Gastrocnemius medialis (tissue), 4 donors: ENCODE data around the gene DDR2. TPM values are rescaled to one million over a fixed set of nuclear protein-coding genes. Genes with fewer than 3 reads are reported as not detected.

Source experiments
- ATAC-seq, 2 donors: fragments of 150-250 bp; one replicate each; pipeline ENCODE4 v1.9.1; 2016
- DNase-seq, 2 donors: peaks; one replicate each; pipeline ENCODE4 v3.0.0-alpha.2; 2019
- H3K27ac ChIP-seq, 4 donors: fragments of 200-600 bp; sonication (generic); 1 replicate in 1 of 4; 2 replicates in 3 of 4; pipeline ENCODE4 v1.5.1; 2016 to 2018; ENCODE audit warnings: mild to moderate bottlenecking in 2 of 4, moderate library complexity in 1 of 4
- H3K27me3 ChIP-seq, 3 donors: fragments of 200-600 bp; sonication (generic) in 2 of 3; 1 replicate in 1 of 3; 2 replicates in 2 of 3; pipeline versions ENCODE4 v1.5.1 to v1.6.0; 2016 to 2019; ENCODE audit warnings: mild to moderate bottlenecking in 1 of 3, moderate library complexity in 1 of 3
- H3K36me3 ChIP-seq, 2 donors: fragments of 200-600 bp; sonication (generic) in 1 of 2; one replicate each; pipeline ENCODE4 v1.5.1; 2017 to 2018
- H3K4me1 ChIP-seq, 2 donors: fragments of 200-600 bp; sonication (generic) in 1 of 2; one replicate each; pipeline ENCODE4 v1.5.1; 2016 to 2017; ENCODE audit warnings: mild to moderate bottlenecking in 2 of 2
- H3K4me3 ChIP-seq, 4 donors: fragments of 200-600 bp; sonication (generic) in 3 of 4; 1 replicate in 1 of 4; 2 replicates in 3 of 4; pipeline ENCODE4 v1.5.1; 2016 to 2019; ENCODE audit warnings: mild to moderate bottlenecking in 2 of 4
- H3K9me3 ChIP-seq, 3 donors: fragments of 200-600 bp; sonication (generic) in 2 of 3; 1 replicate in 1 of 3; 2 replicates in 2 of 3; pipeline ENCODE4 v1.5.1; 2016 to 2019
- POLR2A ChIP-seq, 2 donors: fragments of 450-650 bp; IDR thresholded peaks; one replicate each; pipeline ENCODE4 v1.6.1; 2017; ENCODE audit warnings: antibody characterized with exemption in 2 of 2, mild to moderate bottlenecking in 2 of 2, moderate library complexity in 2 of 2
- in situ Hi-C, 4 donors: fragments of 200-750 bp; cut with MboI; loops; one replicate each; pipeline versions ENCODE4 v1.15.0 to v1.8.0; 2017; ENCODE audit warnings: low sequenced_read_pairs in 4 of 4
- intact Hi-C: fragments of 100-400 bp; cut with DNase I; formaldehyde crosslinking; loops from one replicate; pipeline ENCODE4 v1.15.1; 2023; ENCODE audit warnings: low total_unique reads
- total RNA-seq, 4 donors: library from RNA; depleted of rRNA; stranded (reverse); fragments of >200 nt; gene quantifications; one replicate each; pipeline versions ENCODE4 v1.1.0 to v1.2.3, GENCODE V29; 2016
- TF ChIP-seq, protein P1 (sequence below), 5 experiments: fragments of 450-650 bp in 3 of 5; fragments of 200-600 bp in 2 of 5; sonication (generic) in 2 of 5; IDR thresholded peaks in 4 of 5; conservative IDR thresholded peaks in 1 of 5; 1 replicate in 4 of 5; 2 replicates in 1 of 5; pipeline ENCODE4 v1.5.1; 2016 to 2019; ENCODE audit warnings: antibody characterized with exemption in 5 of 5, mild to moderate bottlenecking in 3 of 5, moderate library complexity in 3 of 5

The DDR2 gene
- total RNA-seq, 4 donors from 2014 or later: 9.8 to 15.4 (median 10.6) TPM

DNA sequence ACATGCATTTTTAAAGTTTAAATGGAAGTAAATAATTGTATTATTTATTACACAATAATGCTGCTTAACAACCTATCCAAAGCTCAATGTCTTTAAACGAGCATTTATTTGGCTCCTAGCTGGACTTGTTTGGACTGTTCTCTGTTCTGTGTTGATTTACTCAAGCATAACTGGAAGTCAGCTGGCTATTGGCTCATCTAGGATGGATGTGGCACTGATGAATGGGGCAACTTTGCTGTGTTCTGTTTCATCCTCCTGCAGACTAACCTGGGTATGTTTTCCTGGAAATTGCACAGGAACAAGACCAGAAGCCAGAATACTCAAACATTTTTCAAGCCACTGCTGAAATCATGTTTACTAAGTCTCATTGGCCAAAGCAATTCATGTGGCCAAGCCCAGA, 87.4 kb downstream of the DDR2 start:
- Histone ChIP-seq H3K36me3 (no peaks in the 10 kb centered on the region), H3K9me3 (no peaks in the 10 kb centered on the region), H3K27ac (no peak overlapping the region), H3K4me3 (no peak overlapping the region), H3K4me1 (no peaks in the 10 kb centered on the region), H3K27me3 (no peaks in the 10 kb centered on the region)
- in situ Hi-C loops (no loop called here), intact Hi-C loops (no loop called here)
- ATAC-seq (no peak), DNase-seq (no peak)
- TF ChIP-seq, protein P1, sequence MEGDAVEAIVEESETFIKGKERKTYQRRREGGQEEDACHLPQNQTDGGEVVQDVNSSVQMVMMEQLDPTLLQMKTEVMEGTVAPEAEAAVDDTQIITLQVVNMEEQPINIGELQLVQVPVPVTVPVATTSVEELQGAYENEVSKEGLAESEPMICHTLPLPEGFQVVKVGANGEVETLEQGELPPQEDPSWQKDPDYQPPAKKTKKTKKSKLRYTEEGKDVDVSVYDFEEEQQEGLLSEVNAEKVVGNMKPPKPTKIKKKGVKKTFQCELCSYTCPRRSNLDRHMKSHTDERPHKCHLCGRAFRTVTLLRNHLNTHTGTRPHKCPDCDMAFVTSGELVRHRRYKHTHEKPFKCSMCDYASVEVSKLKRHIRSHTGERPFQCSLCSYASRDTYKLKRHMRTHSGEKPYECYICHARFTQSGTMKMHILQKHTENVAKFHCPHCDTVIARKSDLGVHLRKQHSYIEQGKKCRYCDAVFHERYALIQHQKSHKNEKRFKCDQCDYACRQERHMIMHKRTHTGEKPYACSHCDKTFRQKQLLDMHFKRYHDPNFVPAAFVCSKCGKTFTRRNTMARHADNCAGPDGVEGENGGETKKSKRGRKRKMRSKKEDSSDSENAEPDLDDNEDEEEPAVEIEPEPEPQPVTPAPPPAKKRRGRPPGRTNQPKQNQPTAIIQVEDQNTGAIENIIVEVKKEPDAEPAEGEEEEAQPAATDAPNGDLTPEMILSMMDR (IDR thresholded peaks at IDR 0.05 in 4 of 5, conservative IDR thresholded peaks at IDR 0.05 in 1 of 5): no peak

DNA sequence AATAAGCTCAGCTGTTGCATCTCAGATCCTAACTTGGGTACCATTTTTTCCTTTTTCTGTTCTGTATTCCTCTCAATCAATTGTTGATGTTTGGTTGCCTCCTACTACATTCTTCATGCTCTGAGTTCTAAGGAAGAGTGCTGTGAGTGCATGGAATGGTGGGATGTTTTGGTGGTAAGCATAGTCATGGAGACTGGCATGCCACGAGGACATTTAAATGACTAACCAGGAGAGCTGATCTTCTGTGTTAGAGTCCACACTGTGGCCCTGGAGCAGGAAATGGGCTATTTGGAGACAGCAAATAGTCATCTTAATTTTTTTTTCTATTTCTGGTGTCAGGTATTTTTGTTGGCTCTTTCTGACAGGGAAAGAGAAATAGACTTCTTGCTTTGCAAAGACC, 88.7 kb downstream of the DDR2 start:
- DNase-seq (no peak), ATAC-seq (no peak)
- Histone ChIP-seq H3K27me3 (no peaks in the 10 kb centered on the region), H3K9me3 (no peaks in the 10 kb centered on the region), H3K27ac (no peak overlapping the region), H3K36me3 (no peaks in the 10 kb centered on the region), H3K4me1 (no peaks in the 10 kb centered on the region), H3K4me3 (no peak overlapping the region)
- in situ Hi-C loops (no loop called here), intact Hi-C loops (no loop called here)
- TF ChIP-seq POLR2A (IDR thresholded peaks at IDR 0.05): no peak
- TF ChIP-seq, protein P1 (IDR thresholded peaks at IDR 0.05 in 4 of 5, conservative IDR thresholded peaks at IDR 0.05 in 1 of 5): no peak

DNA sequence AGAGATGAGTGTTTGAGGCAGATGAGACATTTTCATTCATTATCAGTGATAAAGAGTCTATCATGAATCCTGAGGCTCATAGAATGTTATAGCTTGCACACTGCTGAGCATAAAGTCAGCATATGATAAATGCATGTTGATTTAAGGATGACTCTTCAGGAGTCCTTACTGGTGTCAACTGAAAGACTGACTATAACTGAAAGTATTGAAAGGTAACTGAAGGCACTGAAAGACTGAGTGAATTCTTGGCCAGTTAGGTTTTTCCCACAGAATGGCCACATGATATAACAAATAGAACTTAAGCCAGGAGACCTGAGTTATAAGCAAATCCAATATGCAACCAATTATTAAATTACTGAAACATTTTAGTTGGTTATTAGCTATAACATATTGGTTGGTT, 89.2 kb downstream of the DDR2 start:
- H3K4me1 ChIP-seq: no peaks in the 10 kb centered on the region
- no peaks in the 10 kb centered on the region for H3K9me3 ChIP-seq
- TF ChIP-seq, protein P1 (IDR thresholded peaks at IDR 0.05 in 4 of 5, conservative IDR thresholded peaks at IDR 0.05 in 1 of 5): no peak
- no peak for TF ChIP-seq POLR2A (IDR thresholded peaks at IDR 0.05)
- H3K36me3 ChIP-seq: no peaks in the 10 kb centered on the region
- ATAC-seq (no peak), DNase-seq (no peak)
- intact Hi-C loops: no loop called here
- H3K27ac ChIP-seq: no peak overlapping the region
- no peak overlapping the region for H3K4me3 ChIP-seq
- in situ Hi-C loops: no loop called here
- H3K27me3 ChIP-seq: no peaks in the 10 kb centered on the region

DNA sequence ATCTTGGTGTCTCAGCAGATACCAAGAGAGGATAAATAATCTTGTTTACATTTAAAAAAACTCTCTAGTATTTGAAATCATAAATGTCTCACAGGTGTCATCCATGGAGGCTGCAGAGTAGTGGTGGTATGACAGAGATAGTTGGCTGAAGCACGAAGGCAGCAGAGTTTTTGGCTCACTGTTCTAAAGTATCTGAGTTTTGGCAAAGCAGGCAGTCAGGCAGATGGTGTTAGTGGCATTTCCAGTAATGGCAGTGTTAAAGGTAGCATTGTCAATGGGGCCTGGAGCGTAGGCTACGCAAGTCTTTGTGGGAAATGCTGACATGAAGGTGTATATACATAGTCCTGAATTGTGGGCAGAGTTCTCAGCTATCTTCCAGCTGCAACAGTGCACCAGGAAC, 89.8 kb downstream of the DDR2 start:
- Histone ChIP-seq H3K27me3 (no peaks in the 10 kb centered on the region), H3K9me3 (no peaks in the 10 kb centered on the region), H3K4me3 (no peak overlapping the region), H3K27ac (no peak overlapping the region), H3K4me1 (no peaks in the 10 kb centered on the region), H3K36me3 (no peaks in the 10 kb centered on the region)
- TF ChIP-seq, protein P1 (IDR thresholded peaks at IDR 0.05 in 4 of 5, conservative IDR thresholded peaks at IDR 0.05 in 1 of 5): no peak
- no peak for TF ChIP-seq POLR2A (IDR thresholded peaks at IDR 0.05)
- in situ Hi-C loops: no loop called here
- ATAC-seq (no peak), DNase-seq (no peak)
- intact Hi-C loops: no loop called here

DNA sequence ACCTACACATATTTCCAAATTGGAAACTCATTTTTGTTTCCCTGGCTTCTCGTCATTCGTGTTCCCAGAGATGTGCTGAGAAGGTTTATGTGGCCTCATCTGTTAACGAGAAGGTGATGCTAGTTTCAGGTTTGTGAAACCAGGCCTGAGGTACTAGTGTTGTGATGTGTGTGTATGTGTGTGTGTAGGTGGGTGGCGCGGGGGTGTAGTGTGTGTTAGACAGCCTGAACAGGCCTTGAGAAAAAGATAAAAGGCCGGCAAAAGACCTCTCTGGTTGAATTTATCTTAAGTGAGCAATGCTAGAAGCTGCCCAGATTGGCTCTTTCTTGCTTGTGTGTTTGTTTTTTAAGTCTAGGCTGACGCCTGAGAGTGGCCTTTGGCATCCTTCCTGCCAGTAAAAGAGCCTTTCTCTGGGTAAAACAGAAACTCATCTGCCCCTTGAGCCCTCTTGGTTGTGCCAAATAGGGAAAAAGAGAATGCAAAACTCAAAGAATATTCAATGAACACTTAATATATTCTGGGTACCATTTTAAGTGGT, 92.4 kb downstream of the DDR2 start:
- no peak for TF ChIP-seq POLR2A (IDR thresholded peaks at IDR 0.05)
- TF ChIP-seq, protein P1 (IDR thresholded peaks at IDR 0.05 in 4 of 5, conservative IDR thresholded peaks at IDR 0.05 in 1 of 5): no peak
- H3K4me3 ChIP-seq: no peak overlapping the region
- no peak overlapping the region for H3K27ac ChIP-seq
- ATAC-seq (no peak), DNase-seq (no peak)
- intact Hi-C loops (no loop called here), in situ Hi-C loops (no loop called here)
- H3K4me1 ChIP-seq: no peaks in the 10 kb centered on the region
- no peaks in the 10 kb centered on the region for H3K36me3 ChIP-seq
- H3K9me3 ChIP-seq: no peaks in the 10 kb centered on the region
- H3K27me3 ChIP-seq: no peaks in the 10 kb centered on the region
